ENCODE measurements around the gene APAF1.
A peak's percentile ranks its signal among the peaks of the same experiment; 100 is the strongest.

APAF1 gene

DNA sequence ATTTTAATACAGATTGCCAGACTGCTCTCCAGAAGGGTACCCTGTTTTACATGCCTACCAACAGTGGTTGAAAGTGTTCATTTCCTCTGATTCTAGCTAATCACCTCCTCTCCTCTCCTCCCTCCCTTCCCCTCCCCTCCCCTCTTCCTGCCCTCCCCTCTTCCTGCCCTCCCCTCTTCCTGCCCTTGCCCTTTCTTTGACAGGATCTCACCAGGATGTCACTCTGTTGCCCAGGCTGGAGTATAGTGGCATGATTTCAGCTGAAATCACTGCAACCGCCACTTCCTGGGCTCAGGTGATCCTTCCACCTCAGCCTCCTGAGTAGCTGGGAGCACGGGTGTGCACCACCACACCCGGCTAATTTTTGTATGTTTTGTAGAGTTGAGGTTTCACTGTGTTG, 24.7 kb downstream of the APAF1 start:
- H2AFZ ChIP-seq (ENCODE audit: low read depth, low read length): no peak overlapping the region
- no peaks in the 10 kb centered on the region for H3K79me2 ChIP-seq (ENCODE audit: insufficient read depth, low read length)
- no peak overlapping the region for H3K4me3 ChIP-seq (ENCODE audit: low read depth in 1 of 2, low read length in 2 of 2)
- H3K4me1 ChIP-seq (ENCODE audit: insufficient read depth, low read length): no peaks in the 10 kb centered on the region
- peak; percentile 33 for DNase-seq
- H3K9me3 ChIP-seq (ENCODE audit: insufficient read depth, low read length, severe bottlenecking): no peaks in the 10 kb centered on the region
- peaks cover 49% of the 10 kb centered on the region for H3K36me3 ChIP-seq (ENCODE audit: insufficient read depth, low read length)
- no peak overlapping the region for H3K9ac ChIP-seq (ENCODE audit: low read depth, low read length)
- no peaks in the 10 kb centered on the region for H3K27me3 ChIP-seq (ENCODE audit: insufficient read depth, low read length, poor library complexity)
- no peak overlapping the region for H3K27ac ChIP-seq (ENCODE audit: low read length)
- H4K20me1 ChIP-seq (ENCODE audit: insufficient read depth, low read length): no peaks in the 10 kb centered on the region
- peak; percentile 63; the same call in 1 of the 3 replicates for ATAC-seq (ENCODE audit: insufficient read depth, low read depth)
- no peak for TF ChIP-seq EZH2 (IDR thresholded peaks at IDR 0.05; ENCODE audit: borderline replicate concordance, low read depth, low read length, severe bottlenecking)
- TF ChIP-seq CTCF (IDR thresholded peaks at IDR 0.05; ENCODE audit: borderline replicate concordance, extremely low read depth, low read length, poor library complexity, severe bottlenecking): no peak
- no peak overlapping the region for H3K4me2 ChIP-seq (ENCODE audit: insufficient read depth, low read length)

DNA sequence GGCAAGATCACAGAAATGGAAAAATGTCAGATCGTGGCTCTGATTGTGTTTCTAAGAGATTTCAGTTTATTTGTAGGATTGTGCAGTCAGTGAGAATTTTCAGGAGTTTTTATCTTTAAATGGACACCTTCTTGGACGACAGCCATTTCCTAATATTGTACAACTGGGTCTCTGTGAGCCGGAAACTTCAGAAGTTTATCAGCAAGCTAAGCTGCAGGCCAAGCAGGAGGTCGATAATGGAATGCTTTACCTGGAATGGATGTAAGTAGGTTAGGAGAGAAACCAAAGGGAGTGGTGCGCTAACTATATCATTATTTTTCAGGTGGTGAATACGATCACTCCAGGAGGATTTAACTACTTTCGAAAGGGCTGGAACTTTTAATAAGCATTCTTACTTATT, 26.4 kb downstream of the APAF1 start:
- H3K4me3 ChIP-seq (ENCODE audit: low read depth in 1 of 2, low read length in 2 of 2): no peak overlapping the region
- TF ChIP-seq CTCF (IDR thresholded peaks at IDR 0.05; ENCODE audit: borderline replicate concordance, extremely low read depth, low read length, poor library complexity, severe bottlenecking) (no peak), EZH2 (IDR thresholded peaks at IDR 0.05; ENCODE audit: borderline replicate concordance, low read depth, low read length, severe bottlenecking) (no peak)
- H4K20me1 ChIP-seq (ENCODE audit: insufficient read depth, low read length): no peaks in the 10 kb centered on the region
- DNase-seq: no peak
- H3K4me1 ChIP-seq (ENCODE audit: insufficient read depth, low read length): no peaks in the 10 kb centered on the region
- H3K9ac ChIP-seq (ENCODE audit: low read depth, low read length): no peak overlapping the region
- H2AFZ ChIP-seq (ENCODE audit: low read depth, low read length): no peak overlapping the region
- peaks cover 38% of the 10 kb centered on the region for H3K36me3 ChIP-seq (ENCODE audit: insufficient read depth, low read length)
- H3K27me3 ChIP-seq (ENCODE audit: insufficient read depth, low read length, poor library complexity): no peaks in the 10 kb centered on the region
- H3K27ac ChIP-seq (ENCODE audit: low read length): no peak overlapping the region
- no peak overlapping the region for H3K4me2 ChIP-seq (ENCODE audit: insufficient read depth, low read length)
- no peaks in the 10 kb centered on the region for H3K79me2 ChIP-seq (ENCODE audit: insufficient read depth, low read length)
- H3K9me3 ChIP-seq (ENCODE audit: insufficient read depth, low read length, severe bottlenecking): no peaks in the 10 kb centered on the region
- no peak for ATAC-seq (ENCODE audit: insufficient read depth, low read depth)

DNA sequence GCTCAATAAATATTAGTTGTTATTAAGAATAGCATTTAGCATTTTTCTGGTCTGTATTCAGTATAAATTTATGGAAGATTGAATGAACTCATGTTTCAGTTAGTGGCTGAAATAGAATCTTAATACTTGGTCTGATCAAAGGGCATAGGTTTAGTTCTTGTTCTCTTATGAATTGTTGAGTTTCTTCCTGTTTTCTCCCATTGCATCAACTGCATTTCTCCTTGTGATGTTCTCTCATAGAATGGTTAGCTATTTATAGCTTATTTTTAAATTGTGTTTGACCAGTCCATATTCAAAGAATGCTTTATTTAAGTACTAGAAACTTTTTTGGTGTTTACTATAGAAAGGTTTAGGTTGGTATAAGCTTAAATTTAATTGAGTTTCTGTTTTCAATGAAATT, 29.8 kb downstream of the APAF1 start:
- no peak overlapping the region for H3K4me2 ChIP-seq (ENCODE audit: insufficient read depth, low read length)
- H3K4me1 ChIP-seq (ENCODE audit: insufficient read depth, low read length): no peaks in the 10 kb centered on the region
- no peak overlapping the region for H3K9ac ChIP-seq (ENCODE audit: low read depth, low read length)
- H3K36me3 ChIP-seq (ENCODE audit: insufficient read depth, low read length): peaks cover 42% of the 10 kb centered on the region
- no peak for DNase-seq
- no peaks in the 10 kb centered on the region for H3K9me3 ChIP-seq (ENCODE audit: insufficient read depth, low read length, severe bottlenecking)
- no peak for ATAC-seq (ENCODE audit: insufficient read depth, low read depth)
- H3K27me3 ChIP-seq (ENCODE audit: insufficient read depth, low read length, poor library complexity): no peaks in the 10 kb centered on the region
- no peak overlapping the region for H2AFZ ChIP-seq (ENCODE audit: low read depth, low read length)
- no peaks in the 10 kb centered on the region for H3K79me2 ChIP-seq (ENCODE audit: insufficient read depth, low read length)
- H3K4me3 ChIP-seq (ENCODE audit: low read depth in 1 of 2, low read length in 2 of 2): no peak overlapping the region
- no peak overlapping the region for H3K27ac ChIP-seq (ENCODE audit: low read length)
- no peaks in the 10 kb centered on the region for H4K20me1 ChIP-seq (ENCODE audit: insufficient read depth, low read length)
- no peak for TF ChIP-seq CTCF (IDR thresholded peaks at IDR 0.05; ENCODE audit: borderline replicate concordance, extremely low read depth, low read length, poor library complexity, severe bottlenecking)
- no peak for TF ChIP-seq EZH2 (IDR thresholded peaks at IDR 0.05; ENCODE audit: borderline replicate concordance, low read depth, low read length, severe bottlenecking)
